Keratinocyte (primary cell): ENCODE data around the gene ASPHD2.

ENCODE experiments used
- CTCF ChIP-seq, 3 experiments: IDR thresholded peaks in 1 of 3; conservative IDR thresholded peaks in 1 of 3; optimal IDR thresholded peaks in 1 of 3; 2 replicates in 2 of 3; 3 replicates in 1 of 3; pipeline versions ENCODE3 to v1.5.1; 2011; ENCODE audit warnings: low read length in 3 of 3, mild to moderate bottlenecking in 3 of 3, moderate library complexity in 2 of 3, control low read depth in 1 of 3, inconsistent platforms in 1 of 3; ENCODE audit not compliant: insufficient read depth in 2 of 3; ENCODE audit errors: extremely low read depth in 1 of 3
- EZH2 ChIP-seq: IDR thresholded peaks from one replicate; pipeline ENCODE4 v1.6.1; 2012; ENCODE audit warnings: inconsistent platforms, mild to moderate bottlenecking, low read length, moderate library complexity

GRCh38 chr22:26398741-26399153 lies 30.3 kb upstream of the ASPHD2 start:
- TF ChIP-seq CTCF (optimal IDR thresholded peaks at IDR 0.05 in 1 of 3, IDR thresholded peaks at IDR 0.05 in 1 of 3, conservative IDR thresholded peaks at IDR 0.05 in 1 of 3; ENCODE audit: extremely low read depth in 1 of 3, insufficient read depth in 2 of 3, low read length in 3 of 3) (peak; percentile 67 to 88 (median 83)), EZH2 (no peak)
